ENCODE data around the gene TMEM17.

DNA sequence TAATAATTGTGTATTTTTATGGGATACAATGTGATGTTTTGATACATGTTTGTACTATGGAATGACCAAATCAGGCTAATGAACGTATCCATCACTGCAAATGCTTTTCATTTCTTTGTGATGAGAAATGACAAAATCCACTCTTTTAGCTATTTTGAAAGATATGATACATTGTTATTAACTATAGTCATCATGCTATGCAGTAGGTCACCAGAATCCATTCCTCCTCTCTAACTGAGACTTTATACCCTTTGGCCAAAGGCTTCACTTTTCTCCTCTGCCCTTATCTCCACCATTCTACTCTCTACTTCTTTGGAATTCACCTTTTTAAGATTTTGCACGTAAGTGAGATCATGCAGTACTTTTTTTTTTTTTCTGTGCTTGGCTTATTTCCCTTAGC, 44.5 kb upstream of the TMEM17 start:
- TF ChIP-seq, protein P1, sequence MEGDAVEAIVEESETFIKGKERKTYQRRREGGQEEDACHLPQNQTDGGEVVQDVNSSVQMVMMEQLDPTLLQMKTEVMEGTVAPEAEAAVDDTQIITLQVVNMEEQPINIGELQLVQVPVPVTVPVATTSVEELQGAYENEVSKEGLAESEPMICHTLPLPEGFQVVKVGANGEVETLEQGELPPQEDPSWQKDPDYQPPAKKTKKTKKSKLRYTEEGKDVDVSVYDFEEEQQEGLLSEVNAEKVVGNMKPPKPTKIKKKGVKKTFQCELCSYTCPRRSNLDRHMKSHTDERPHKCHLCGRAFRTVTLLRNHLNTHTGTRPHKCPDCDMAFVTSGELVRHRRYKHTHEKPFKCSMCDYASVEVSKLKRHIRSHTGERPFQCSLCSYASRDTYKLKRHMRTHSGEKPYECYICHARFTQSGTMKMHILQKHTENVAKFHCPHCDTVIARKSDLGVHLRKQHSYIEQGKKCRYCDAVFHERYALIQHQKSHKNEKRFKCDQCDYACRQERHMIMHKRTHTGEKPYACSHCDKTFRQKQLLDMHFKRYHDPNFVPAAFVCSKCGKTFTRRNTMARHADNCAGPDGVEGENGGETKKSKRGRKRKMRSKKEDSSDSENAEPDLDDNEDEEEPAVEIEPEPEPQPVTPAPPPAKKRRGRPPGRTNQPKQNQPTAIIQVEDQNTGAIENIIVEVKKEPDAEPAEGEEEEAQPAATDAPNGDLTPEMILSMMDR (IDR thresholded peaks at IDR 0.05) = no peak
- TF ChIP-seq POLR2AphosphoS5 (IDR thresholded peaks at IDR 0.05; ENCODE audit: low read depth, low read length) (no peak), FOXJ3 (CRISPR knock-in tag; IDR thresholded peaks at IDR 0.05) (no peak), USF1 (IDR thresholded peaks at IDR 0.05; ENCODE audit: borderline replicate concordance, low read depth) (no peak), TEAD4 (IDR thresholded peaks at IDR 0.05; ENCODE audit: borderline replicate concordance, insufficient read depth) (0 out of 2 replicates have a peak, but pooled peaks have one; percentile 20), SIN3A (IDR thresholded peaks at IDR 0.05; ENCODE audit: borderline replicate concordance, low read depth, low read length) (no peak), NRF1 (IDR thresholded peaks at IDR 0.05; ENCODE audit: low read depth, low read length) (no peak), SMC3 (IDR thresholded peaks at IDR 0.05; ENCODE audit: low read depth, low read length) (no peak), YY1 (IDR thresholded peaks at IDR 0.05; ENCODE audit: low read depth) (no peak)
- TF ChIP-seq, protein P2, sequence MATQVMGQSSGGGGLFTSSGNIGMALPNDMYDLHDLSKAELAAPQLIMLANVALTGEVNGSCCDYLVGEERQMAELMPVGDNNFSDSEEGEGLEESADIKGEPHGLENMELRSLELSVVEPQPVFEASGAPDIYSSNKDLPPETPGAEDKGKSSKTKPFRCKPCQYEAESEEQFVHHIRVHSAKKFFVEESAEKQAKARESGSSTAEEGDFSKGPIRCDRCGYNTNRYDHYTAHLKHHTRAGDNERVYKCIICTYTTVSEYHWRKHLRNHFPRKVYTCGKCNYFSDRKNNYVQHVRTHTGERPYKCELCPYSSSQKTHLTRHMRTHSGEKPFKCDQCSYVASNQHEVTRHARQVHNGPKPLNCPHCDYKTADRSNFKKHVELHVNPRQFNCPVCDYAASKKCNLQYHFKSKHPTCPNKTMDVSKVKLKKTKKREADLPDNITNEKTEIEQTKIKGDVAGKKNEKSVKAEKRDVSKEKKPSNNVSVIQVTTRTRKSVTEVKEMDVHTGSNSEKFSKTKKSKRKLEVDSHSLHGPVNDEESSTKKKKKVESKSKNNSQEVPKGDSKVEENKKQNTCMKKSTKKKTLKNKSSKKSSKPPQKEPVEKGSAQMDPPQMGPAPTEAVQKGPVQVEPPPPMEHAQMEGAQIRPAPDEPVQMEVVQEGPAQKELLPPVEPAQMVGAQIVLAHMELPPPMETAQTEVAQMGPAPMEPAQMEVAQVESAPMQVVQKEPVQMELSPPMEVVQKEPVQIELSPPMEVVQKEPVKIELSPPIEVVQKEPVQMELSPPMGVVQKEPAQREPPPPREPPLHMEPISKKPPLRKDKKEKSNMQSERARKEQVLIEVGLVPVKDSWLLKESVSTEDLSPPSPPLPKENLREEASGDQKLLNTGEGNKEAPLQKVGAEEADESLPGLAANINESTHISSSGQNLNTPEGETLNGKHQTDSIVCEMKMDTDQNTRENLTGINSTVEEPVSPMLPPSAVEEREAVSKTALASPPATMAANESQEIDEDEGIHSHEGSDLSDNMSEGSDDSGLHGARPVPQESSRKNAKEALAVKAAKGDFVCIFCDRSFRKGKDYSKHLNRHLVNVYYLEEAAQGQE (IDR thresholded peaks at IDR 0.05; ENCODE audit: low read depth, low read length) = no peak
- TF ChIP-seq, protein P3, sequence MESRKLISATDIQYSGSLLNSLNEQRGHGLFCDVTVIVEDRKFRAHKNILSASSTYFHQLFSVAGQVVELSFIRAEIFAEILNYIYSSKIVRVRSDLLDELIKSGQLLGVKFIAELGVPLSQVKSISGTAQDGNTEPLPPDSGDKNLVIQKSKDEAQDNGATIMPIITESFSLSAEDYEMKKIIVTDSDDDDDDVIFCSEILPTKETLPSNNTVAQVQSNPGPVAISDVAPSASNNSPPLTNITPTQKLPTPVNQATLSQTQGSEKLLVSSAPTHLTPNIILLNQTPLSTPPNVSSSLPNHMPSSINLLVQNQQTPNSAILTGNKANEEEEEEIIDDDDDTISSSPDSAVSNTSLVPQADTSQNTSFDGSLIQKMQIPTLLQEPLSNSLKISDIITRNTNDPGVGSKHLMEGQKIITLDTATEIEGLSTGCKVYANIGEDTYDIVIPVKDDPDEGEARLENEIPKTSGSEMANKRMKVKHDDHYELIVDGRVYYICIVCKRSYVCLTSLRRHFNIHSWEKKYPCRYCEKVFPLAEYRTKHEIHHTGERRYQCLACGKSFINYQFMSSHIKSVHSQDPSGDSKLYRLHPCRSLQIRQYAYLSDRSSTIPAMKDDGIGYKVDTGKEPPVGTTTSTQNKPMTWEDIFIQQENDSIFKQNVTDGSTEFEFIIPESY (IDR thresholded peaks at IDR 0.05; ENCODE audit: borderline replicate concordance, low read depth) = no peak

Data from SK-N-SH (cell line).